ENCODE results near the gene BNC2. TPM values are rescaled to one million over a fixed set of nuclear protein-coding genes. Genes with fewer than 3 reads are reported as not detected.

The BNC2 gene
- total RNA-seq, 1 experiment from 2014 or later: 2.9 TPM

DNA sequence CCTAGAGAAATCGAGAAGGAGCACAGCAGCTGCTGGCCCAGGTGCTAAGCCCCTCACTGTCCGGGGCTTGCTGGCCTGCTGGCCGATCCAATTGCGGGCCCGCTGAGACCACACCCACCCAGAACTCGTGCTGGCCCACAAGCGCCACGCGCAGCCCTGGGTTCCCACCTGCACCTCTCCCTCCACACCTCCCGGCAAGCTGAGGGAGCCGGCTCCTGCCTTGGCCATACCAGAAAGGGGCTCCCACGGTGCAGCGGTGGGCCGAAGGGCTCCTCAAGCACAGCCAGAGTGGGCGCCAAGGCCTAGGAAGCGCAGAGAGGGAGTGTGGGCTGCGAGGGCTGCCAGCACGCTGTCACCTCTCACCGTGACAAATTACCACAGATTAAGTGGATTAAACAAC, 6.8 kb upstream of the BNC2 start:
- CTCF ChIA-PET: no interaction called here
- Histone ChIP-seq H3K27me3 (ENCODE audit: insufficient read depth, low read depth) (no peaks in the 10 kb centered on the region), H4K20me1 (ENCODE audit: insufficient read depth) (no peaks in the 10 kb centered on the region), H3K4me3 (no peak overlapping the region), H3K27ac (no peak overlapping the region), H3K36me3 (ENCODE audit: low read depth) (no peaks in the 10 kb centered on the region), H3K9me3 (ENCODE audit: insufficient read depth, low read depth) (no peaks in the 10 kb centered on the region), H3K4me1 (replicated peaks; ENCODE audit: insufficient read depth) (no peaks in the 10 kb centered on the region), H3K4me2 (no peak overlapping the region), H2AFZ (no peak overlapping the region), H3K79me2 (ENCODE audit: low read depth) (no peaks in the 10 kb centered on the region), H3F3A (ENCODE audit: insufficient read depth, low read depth) (no peaks in the 10 kb centered on the region), H3K9me2 (ENCODE audit: insufficient read depth) (no peaks in the 10 kb centered on the region)
- POLR2A ChIA-PET (ENCODE audit: unreplicated experiment): no interaction called here
- DNase-seq: no peak
- intact Hi-C loops (cut with micrococcal nuclease; ENCODE audit: unreplicated experiment): no loop called here
- no TSS peak for BruUV-seq (replicated peaks)
- TF ChIP-seq EZH2 (IDR thresholded peaks at IDR 0.05; ENCODE audit: low read depth) (no peak), CTCF (conservative IDR thresholded peaks at IDR 0.05) (no peak)

GRCh38 chr9:16873126-16873802, 2.8 kb upstream of the BNC2 start:
- H3K4me2 ChIP-seq: no peak overlapping the region
- no peaks in the 10 kb centered on the region for H3K36me3 ChIP-seq (ENCODE audit: low read depth)
- TF ChIP-seq EZH2 (IDR thresholded peaks at IDR 0.05; ENCODE audit: low read depth) (no peak), CTCF (conservative IDR thresholded peaks at IDR 0.05) (no peak)
- ChIA-PET CTCF (no interaction called here), POLR2A (ENCODE audit: unreplicated experiment) (no interaction called here)
- no peaks in the 10 kb centered on the region for H3K27me3 ChIP-seq (ENCODE audit: insufficient read depth, low read depth)
- H4K20me1 ChIP-seq (ENCODE audit: insufficient read depth): no peaks in the 10 kb centered on the region
- H3K4me1 ChIP-seq (replicated peaks; ENCODE audit: insufficient read depth): peaks cover 2% of the 10 kb centered on the region; the same call in 1 of the 2 replicates
- no TSS peak for BruUV-seq (replicated peaks)
- no peak overlapping the region for H2AFZ ChIP-seq
- H3K79me2 ChIP-seq (ENCODE audit: low read depth): no peaks in the 10 kb centered on the region
- H3K27ac ChIP-seq: no peak overlapping the region
- DNase-seq: no peak
- intact Hi-C loops (cut with micrococcal nuclease; ENCODE audit: unreplicated experiment): no loop called here
- no peaks in the 10 kb centered on the region for H3F3A ChIP-seq (ENCODE audit: insufficient read depth, low read depth)
- H3K9me3 ChIP-seq (ENCODE audit: insufficient read depth, low read depth): no peaks in the 10 kb centered on the region
- no peak overlapping the region for H3K4me3 ChIP-seq
- no peaks in the 10 kb centered on the region for H3K9me2 ChIP-seq (ENCODE audit: insufficient read depth)

- intact Hi-C loops (cut with micrococcal nuclease; ENCODE audit: unreplicated experiment): no loop called here
- no peaks in the 10 kb centered on the region for H3K79me2 ChIP-seq (ENCODE audit: low read depth)
- no peaks in the 10 kb centered on the region for H4K20me1 ChIP-seq (ENCODE audit: insufficient read depth)
- POLR2A ChIA-PET (ENCODE audit: unreplicated experiment): no interaction called here
- H2AFZ ChIP-seq: no peak overlapping the region
- peaks cover 11% of the 10 kb centered on the region; the same call in 1 of the 2 replicates for H3K4me1 ChIP-seq (replicated peaks; ENCODE audit: insufficient read depth)
- no peaks in the 10 kb centered on the region for H3K27me3 ChIP-seq (ENCODE audit: insufficient read depth, low read depth)
- H3K36me3 ChIP-seq (ENCODE audit: low read depth): no peaks in the 10 kb centered on the region
- no peaks in the 10 kb centered on the region for H3K9me2 ChIP-seq (ENCODE audit: insufficient read depth)
- H3K4me3 ChIP-seq: peak overlapping the region; percentile 35; the same call in 1 of the 2 replicates
- peak in 1 of 2 experiments; percentile 19 for DNase-seq
- H3K9me3 ChIP-seq (ENCODE audit: insufficient read depth, low read depth): no peaks in the 10 kb centered on the region
- no peak overlapping the region for H3K27ac ChIP-seq
- TF ChIP-seq CTCF (conservative IDR thresholded peaks at IDR 0.05) (no peak), EZH2 (IDR thresholded peaks at IDR 0.05; ENCODE audit: low read depth) (no peak)
- BruUV-seq (replicated peaks): no TSS peak
- CTCF ChIA-PET: interaction anchor here (0.7 kb wide), 1 partner anchor 280 kb away, joined by 3 read pairs; no protein-coding TSS in a partner anchor
- H3F3A ChIP-seq (ENCODE audit: insufficient read depth, low read depth): no peaks in the 10 kb centered on the region
- peak overlapping the region; percentile 54 for H3K4me2 ChIP-seq
These were observed 1.1 kb upstream of the BNC2 start for GRCh38 chr9:16871336-16872151.

Measured in PC-9 (cell line).